Breast epithelium (tissue), 4 donors: ENCODE measurements around the gene CCDC15. TPM values are rescaled to one million over a fixed set of nuclear protein-coding genes. Genes with fewer than 3 reads are reported as not detected.
"Not testable (repeated sequence)": the region's sequence is repeated elsewhere in the genome, so short reads cannot be mapped to it uniquely, and the experiment has no call there.

Experiments used
- DNase-seq, 2 donors: peaks; one replicate each; pipeline ENCODE4 v3.0.0-alpha.2; 2019; ENCODE audit warnings: low spot score in 2 of 2
- H3K27ac ChIP-seq, 2 donors: fragments of 200-600 bp; sonication (generic) in 1 of 2; one replicate each; pipeline ENCODE4 v1.5.1; 2016 to 2019; ENCODE audit warnings: mild to moderate bottlenecking in 1 of 2
- H3K27me3 ChIP-seq, 2 donors: fragments of 200-600 bp; sonication (generic) in 1 of 2; one replicate each; pipeline versions ENCODE4 v1.5.1 to v1.6.0; 2017 to 2019; ENCODE audit warnings: control low read depth in 1 of 2, mild to moderate bottlenecking in 1 of 2
- H3K36me3 ChIP-seq: fragments of 200-600 bp; one replicate; pipeline ENCODE4 v1.5.1; 2019
- H3K4me1 ChIP-seq, 2 donors: fragments of 200-600 bp; sonication (generic); one replicate each; pipeline ENCODE4 v1.5.1; 2016 to 2019; ENCODE audit warnings: control low read depth in 1 of 2
- H3K4me3 ChIP-seq, 3 donors: fragments of 200-600 bp; sonication (generic); 1 replicate in 2 of 3; 2 replicates in 1 of 3; pipeline ENCODE4 v1.5.1; 2016 to 2019; ENCODE audit warnings: mild to moderate bottlenecking in 3 of 3, moderate library complexity in 2 of 3
- H3K9me3 ChIP-seq, 2 donors: fragments of 200-600 bp; sonication (generic) in 1 of 2; one replicate each; pipeline ENCODE4 v1.5.1; 2016 to 2019; ENCODE audit warnings: control low read depth in 1 of 2
- CTCF ChIP-seq, 3 donors: fragments of 450-650 bp; IDR thresholded peaks; one replicate each; pipeline ENCODE4 v1.5.1; 2016 to 2017; ENCODE audit warnings: antibody characterized with exemption in 3 of 3, mild to moderate bottlenecking in 3 of 3, moderate library complexity in 3 of 3
- POLR2A ChIP-seq: fragments of 450-650 bp; IDR thresholded peaks from one replicate; pipeline ENCODE4 v1.6.1; 2016; ENCODE audit warnings: antibody characterized with exemption, mild to moderate bottlenecking, moderate library complexity
- POLR2AphosphoS5 ChIP-seq, 3 donors: sonication (generic); formaldehyde crosslinking; IDR thresholded peaks; one replicate each; pipeline ENCODE4 v1.6.1; 2017; ENCODE audit warnings: antibody characterized with exemption in 3 of 3
- intact Hi-C: fragments of 100-400 bp; cut with DNase I; formaldehyde crosslinking; loops from one replicate; pipeline ENCODE4 v1.15.1; 2023; ENCODE audit warnings: low total_unique reads
- total RNA-seq, 3 donors: library from RNA; depleted of rRNA; stranded (reverse); fragments of >200 nt; gene quantifications; one replicate each; pipeline ENCODE4 v1.1.0, GENCODE V29; 2016

CCDC15 gene
- total RNA-seq, 3 donors from 2014 or later, result 2.1 to 4.4 (median 2.6) TPM

- Histone ChIP-seq H3K4me3 (no peak overlapping the region), H3K36me3 (no peaks in the 10 kb centered on the region), H3K27me3 (no peaks in the 10 kb centered on the region), H3K27ac (no peak overlapping the region), H3K9me3 (no peaks in the 10 kb centered on the region), H3K4me1 (no peaks in the 10 kb centered on the region)
- TF ChIP-seq POLR2AphosphoS5 (IDR thresholded peaks at IDR 0.05) (no peak), CTCF (IDR thresholded peaks at IDR 0.05) (no peak), POLR2A (no peak)
- no peak for DNase-seq
- intact Hi-C loops, result no loop called here
Observed at GRCh38 chr11:124955035-124955434, 1.0 kb downstream of the CCDC15 start.

GRCh38 chr11:124961972-124962609 lies 8.1 kb downstream of the CCDC15 start:
- Histone ChIP-seq H3K36me3 (no peaks in the 10 kb centered on the region), H3K27me3 (no peaks in the 10 kb centered on the region), H3K4me3 (no peak overlapping the region), H3K9me3 (no peaks in the 10 kb centered on the region), H3K27ac (no peak overlapping the region), H3K4me1 (no peaks in the 10 kb centered on the region)
- DNase-seq, result no peak
- intact Hi-C loops, result no loop called here
- TF ChIP-seq CTCF (IDR thresholded peaks at IDR 0.05), result peak in 2 of 3 donors; percentile 68 to 74
- no peak for TF ChIP-seq POLR2AphosphoS5 (IDR thresholded peaks at IDR 0.05)
- TF ChIP-seq POLR2A, result no peak

GRCh38 chr11:124968197-124968596 lies 14.2 kb downstream of the CCDC15 start:
- H3K27ac ChIP-seq, H3K36me3 ChIP-seq, intact Hi-C loops, H3K27me3 ChIP-seq, DNase-seq, H3K9me3 ChIP-seq, H3K4me3 ChIP-seq, H3K4me1 ChIP-seq: not testable (repeated sequence)

- no peaks in the 10 kb centered on the region for H3K27me3 ChIP-seq
Observed at GRCh38 chr11:124970925-124971324, 16.9 kb downstream of the CCDC15 start.

GRCh38 chr11:124971810-124972209 lies 17.8 kb downstream of the CCDC15 start:
- H3K9me3 ChIP-seq, result no peaks in the 10 kb centered on the region

More at GRCh38 chr11:124970925-124971324, 16.9 kb downstream of the CCDC15 start:
- intact Hi-C loops, result no loop called here
- H3K4me1 ChIP-seq, result no peaks in the 10 kb centered on the region
- H3K9me3 ChIP-seq, result no peaks in the 10 kb centered on the region
- H3K36me3 ChIP-seq, result no peaks in the 10 kb centered on the region
- no peak overlapping the region for H3K27ac ChIP-seq
- DNase-seq, result no peak
- H3K4me3 ChIP-seq, result no peak overlapping the region
- no peak for TF ChIP-seq POLR2AphosphoS5 (IDR thresholded peaks at IDR 0.05)
- TF ChIP-seq CTCF (IDR thresholded peaks at IDR 0.05), result no peak
- no peak for TF ChIP-seq POLR2A

More at GRCh38 chr11:124971810-124972209, 17.8 kb downstream of the CCDC15 start:
- no peak for DNase-seq
- no peaks in the 10 kb centered on the region for H3K4me1 ChIP-seq
- no peak for TF ChIP-seq CTCF (IDR thresholded peaks at IDR 0.05)
- TF ChIP-seq POLR2A, result no peak
- TF ChIP-seq POLR2AphosphoS5 (IDR thresholded peaks at IDR 0.05), result no peak
- no peaks in the 10 kb centered on the region for H3K27me3 ChIP-seq
- intact Hi-C loops, result no loop called here
- H3K27ac ChIP-seq, result no peak overlapping the region
- no peaks in the 10 kb centered on the region for H3K36me3 ChIP-seq
- H3K4me3 ChIP-seq, result no peak overlapping the region
